ENCODE results near the gene RABEP1. TPM values are rescaled to one million over a fixed set of nuclear protein-coding genes. Genes with fewer than 3 reads are reported as not detected.

Gene RABEP1
- total RNA-seq, 1 experiment from 2014 or later = 53.0 TPM

GRCh38 chr17:5249615-5250014 lies 32.5 kb upstream of the RABEP1 start:
- Histone ChIP-seq H3K36me3 (ENCODE audit: low read depth) (no peaks in the 10 kb centered on the region), H3K27ac (no peak overlapping the region), H3K79me2 (ENCODE audit: low read depth) (no peaks in the 10 kb centered on the region), H2AFZ (no peak overlapping the region), H3K4me3 (no peak overlapping the region), H3K9me3 (ENCODE audit: insufficient read depth, low read depth) (no peaks in the 10 kb centered on the region), H3K4me2 (no peak overlapping the region), H3F3A (ENCODE audit: insufficient read depth, low read depth) (no peaks in the 10 kb centered on the region), H3K9me2 (ENCODE audit: insufficient read depth) (no peaks in the 10 kb centered on the region), H3K4me1 (replicated peaks; ENCODE audit: insufficient read depth) (no peaks in the 10 kb centered on the region), H3K27me3 (ENCODE audit: insufficient read depth, low read depth) (no peaks in the 10 kb centered on the region), H4K20me1 (ENCODE audit: insufficient read depth) (no peaks in the 10 kb centered on the region)
- intact Hi-C loops (cut with micrococcal nuclease; ENCODE audit: unreplicated experiment) = loop anchor here (1.0 to 10.0 kb wide), 5 partner anchors 58 to 1175 kb away; partner anchors contain the start of genes C1QBP and NUP88
- peak; percentile 59 for DNase-seq
- BruUV-seq (replicated peaks) = no TSS peak
- CTCF ChIA-PET = interaction anchor here (0.6 to 0.7 kb wide), 4 partner anchors 62 to 304 kb away, joined by 3 to 7 read pairs (median 4); no protein-coding TSS in a partner anchor
- POLR2A ChIA-PET (ENCODE audit: unreplicated experiment) = no interaction called here
- no peak for TF ChIP-seq EZH2 (IDR thresholded peaks at IDR 0.05; ENCODE audit: low read depth)
- peak; percentile 84 for TF ChIP-seq CTCF (conservative IDR thresholded peaks at IDR 0.05)

DNA sequence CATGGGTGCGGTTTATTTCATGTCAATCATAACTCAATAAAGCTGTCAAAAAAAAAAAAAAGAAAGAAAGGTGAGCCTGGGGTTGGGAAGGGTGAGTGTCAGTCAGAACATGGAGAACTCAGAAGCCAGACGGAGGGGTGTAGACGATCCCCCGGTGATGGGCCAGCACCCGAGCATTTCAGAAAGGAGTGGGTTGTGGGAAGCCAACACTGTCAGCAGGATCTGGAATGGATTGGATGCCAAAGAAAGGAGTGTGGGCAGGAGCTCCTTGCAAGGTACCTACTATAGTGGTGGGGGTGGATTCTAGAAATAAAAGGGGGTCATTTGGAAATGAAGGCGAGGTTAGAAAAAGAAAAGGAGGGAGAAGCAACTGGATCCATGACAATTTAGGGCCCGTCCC lies 27.7 kb upstream of the RABEP1 start:
- H3K4me3 ChIP-seq = no peak overlapping the region
- no peaks in the 10 kb centered on the region for H3K79me2 ChIP-seq (ENCODE audit: low read depth)
- H2AFZ ChIP-seq = no peak overlapping the region
- H3K9me3 ChIP-seq (ENCODE audit: insufficient read depth, low read depth) = no peaks in the 10 kb centered on the region
- no peak overlapping the region for H3K4me2 ChIP-seq
- H3F3A ChIP-seq (ENCODE audit: insufficient read depth, low read depth) = peaks cover 6% of the 10 kb centered on the region; the same call in 1 of the 2 replicates
- TF ChIP-seq EZH2 (IDR thresholded peaks at IDR 0.05; ENCODE audit: low read depth) (no peak), CTCF (conservative IDR thresholded peaks at IDR 0.05) (no peak)
- ChIA-PET CTCF (interaction anchor here (0.6 to 0.7 kb wide), 2 partner anchors 44 to 55 kb away, joined by 3 read pairs; no protein-coding TSS in a partner anchor), POLR2A (ENCODE audit: unreplicated experiment) (no interaction called here)
- BruUV-seq (replicated peaks) = no TSS peak
- no peaks in the 10 kb centered on the region for H3K36me3 ChIP-seq (ENCODE audit: low read depth)
- peaks cover 9% of the 10 kb centered on the region for H3K4me1 ChIP-seq (replicated peaks; ENCODE audit: insufficient read depth)
- H3K9me2 ChIP-seq (ENCODE audit: insufficient read depth) = no peaks in the 10 kb centered on the region
- H4K20me1 ChIP-seq (ENCODE audit: insufficient read depth) = no peaks in the 10 kb centered on the region
- DNase-seq = no peak
- no peak overlapping the region for H3K27ac ChIP-seq
- H3K27me3 ChIP-seq (ENCODE audit: insufficient read depth, low read depth) = no peaks in the 10 kb centered on the region
- intact Hi-C loops (cut with micrococcal nuclease; ENCODE audit: unreplicated experiment) = no loop called here

DNA sequence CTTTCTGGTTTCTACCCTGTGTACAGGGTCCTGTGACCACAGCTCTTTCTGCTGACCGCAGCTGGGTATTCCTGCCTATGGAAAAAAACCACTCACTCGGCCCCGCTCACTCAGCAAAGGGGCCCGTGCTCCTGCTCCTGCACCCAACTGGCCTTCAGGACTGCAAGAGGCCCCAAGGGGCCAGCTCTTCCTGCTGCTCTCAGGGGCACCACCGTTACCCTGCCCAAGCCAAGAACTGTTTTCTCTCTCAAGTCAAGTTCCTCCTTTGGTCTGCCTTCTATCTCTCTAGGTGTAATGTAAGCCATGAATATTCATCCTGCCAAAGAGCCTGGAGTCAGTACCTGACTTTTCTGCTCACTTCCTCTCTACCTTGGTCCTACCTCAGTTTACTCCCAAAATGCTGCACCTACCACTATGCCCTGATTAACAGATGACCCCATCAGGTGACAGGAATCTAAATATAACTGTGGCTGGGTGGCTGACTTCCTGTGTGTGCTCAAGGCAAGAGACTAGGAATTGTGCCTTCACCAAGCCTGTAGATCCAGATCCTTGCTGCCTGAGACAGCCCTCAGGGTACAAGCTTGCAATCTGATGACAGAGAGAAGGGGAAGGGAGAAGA lies 27.1 kb upstream of the RABEP1 start:
- H2AFZ ChIP-seq = no peak overlapping the region
- BruUV-seq (replicated peaks) = no TSS peak
- CTCF ChIA-PET = interaction anchor here (0.6 to 0.7 kb wide), 2 partner anchors 43 to 55 kb away, joined by 3 read pairs; no protein-coding TSS in a partner anchor

More for the DNA sequence above, 27.1 kb upstream of the RABEP1 start:
- no peaks in the 10 kb centered on the region for H3K27me3 ChIP-seq (ENCODE audit: insufficient read depth, low read depth)
- no peaks in the 10 kb centered on the region for H3K9me3 ChIP-seq (ENCODE audit: insufficient read depth, low read depth)
- no peaks in the 10 kb centered on the region for H3K9me2 ChIP-seq (ENCODE audit: insufficient read depth)
- no peak for TF ChIP-seq CTCF (conservative IDR thresholded peaks at IDR 0.05)
- no peak for TF ChIP-seq EZH2 (IDR thresholded peaks at IDR 0.05; ENCODE audit: low read depth)
- H3K4me3 ChIP-seq = no peak overlapping the region
- no peaks in the 10 kb centered on the region for H3K36me3 ChIP-seq (ENCODE audit: low read depth)
- no peaks in the 10 kb centered on the region for H4K20me1 ChIP-seq (ENCODE audit: insufficient read depth)
- DNase-seq = peak in 1 of 2 experiments; percentile 9
- no peak overlapping the region for H3K27ac ChIP-seq
- no peaks in the 10 kb centered on the region for H3K79me2 ChIP-seq (ENCODE audit: low read depth)
- intact Hi-C loops (cut with micrococcal nuclease; ENCODE audit: unreplicated experiment) = no loop called here
- peaks cover 15% of the 10 kb centered on the region for H3K4me1 ChIP-seq (replicated peaks; ENCODE audit: insufficient read depth)
- H3F3A ChIP-seq (ENCODE audit: insufficient read depth, low read depth) = peaks cover 12% of the 10 kb centered on the region
- POLR2A ChIA-PET (ENCODE audit: unreplicated experiment) = no interaction called here
- peak overlapping the region; percentile 14 for H3K4me2 ChIP-seq
